Liver (tissue), 9 donors: ENCODE results near the gene YEATS2. TPM values are rescaled to one million over a fixed set of nuclear protein-coding genes. Genes with fewer than 3 reads are reported as not detected.

ENCODE experiments used
- DNase-seq: peaks from one replicate; pipeline ENCODE4 v3.0.0-alpha.2; 2017; ENCODE audit warnings: low spot score
- H3K27ac ChIP-seq, 2 donors: one replicate each; pipeline ENCODE4 v1.7.0; 2013; ENCODE audit warnings: inconsistent platforms in 2 of 2, low read length in 2 of 2, control low read depth in 1 of 2, low read depth in 1 of 2, mild to moderate bottlenecking in 1 of 2
- H3K27me3 ChIP-seq, 4 donors: one replicate each; pipeline versions ENCODE4 v1.6.1 to v1.7.0; 2013; ENCODE audit warnings: low read length in 3 of 4, inconsistent platforms in 1 of 4, mild to moderate bottlenecking in 1 of 4, moderate library complexity in 1 of 4; ENCODE audit not compliant: control insufficient read depth in 4 of 4, insufficient read depth in 4 of 4
- H3K36me3 ChIP-seq, 4 donors: one replicate each; pipeline versions ENCODE4 v1.6.1 to v1.7.0; 2013; ENCODE audit warnings: low read length in 3 of 4, mild to moderate bottlenecking in 3 of 4, low read depth in 1 of 4, moderate library complexity in 1 of 4; ENCODE audit not compliant: control insufficient read depth in 4 of 4, insufficient read depth in 3 of 4
- H3K4me1 ChIP-seq, 4 donors: one replicate each; pipeline versions ENCODE4 v1.6.1 to v1.7.0; 2013; ENCODE audit warnings: low read length in 3 of 4, mild to moderate bottlenecking in 3 of 4, moderate library complexity in 1 of 4; ENCODE audit not compliant: control insufficient read depth in 4 of 4, insufficient read depth in 4 of 4
- H3K4me3 ChIP-seq, 3 donors: one replicate each; pipeline versions ENCODE4 v1.6.1 to v1.7.0; 2013; ENCODE audit warnings: low read length in 3 of 3, control low read depth in 1 of 3, low read depth in 1 of 3, mild to moderate bottlenecking in 1 of 3
- H3K9ac ChIP-seq, 2 donors: one replicate each; pipeline ENCODE4 v1.7.0; 2013; ENCODE audit warnings: low read length in 2 of 2, mild to moderate bottlenecking in 2 of 2, moderate library complexity in 2 of 2, control low read depth in 1 of 2, low read depth in 1 of 2
- H3K9me3 ChIP-seq, 4 donors: one replicate each; pipeline versions ENCODE4 v1.6.1 to v1.7.0; 2013; ENCODE audit warnings: low read length in 3 of 4; ENCODE audit not compliant: control insufficient read depth in 4 of 4
- EGR1 ChIP-seq, 2 donors: IDR thresholded peaks; 2 replicates each; pipeline ENCODE4 v1.6.1; 2016 to 2018; ENCODE audit warnings: antibody characterized with exemption in 2 of 2, low read depth in 2 of 2
- FOXA1 ChIP-seq: IDR thresholded peaks from 2 replicates; pipeline ENCODE4 v1.6.1; 2016; ENCODE audit warnings: antibody characterized with exemption
- FOXA2 ChIP-seq: IDR thresholded peaks from 2 replicates; pipeline ENCODE4 v1.6.1; 2016; ENCODE audit warnings: antibody characterized with exemption
- GABPA ChIP-seq, 2 donors: IDR thresholded peaks in 1 of 2; conservative IDR thresholded peaks in 1 of 2; 2 replicates each; pipeline ENCODE4 v1.6.1; 2016; ENCODE audit warnings: antibody characterized with exemption in 2 of 2, mild to moderate bottlenecking in 1 of 2, moderate library complexity in 1 of 2
- HNF4A ChIP-seq, 2 donors: conservative IDR thresholded peaks; 2 replicates each; pipeline ENCODE4 v1.6.1; 2016; ENCODE audit warnings: antibody characterized with exemption in 2 of 2, mild to moderate bottlenecking in 2 of 2
- HNF4G ChIP-seq: IDR thresholded peaks from 2 replicates; pipeline ENCODE4 v1.6.1; 2016; ENCODE audit warnings: antibody characterized with exemption
- JUND ChIP-seq, 2 donors: IDR thresholded peaks; 2 replicates each; pipeline ENCODE4 v1.6.1; 2016; ENCODE audit warnings: antibody characterized with exemption in 2 of 2
- NR2F2 ChIP-seq: IDR thresholded peaks from 2 replicates; pipeline ENCODE4 v1.6.1; 2016; ENCODE audit warnings: antibody characterized with exemption
- RAD21 ChIP-seq, 2 donors: IDR thresholded peaks; 2 replicates each; pipeline ENCODE4 v1.6.1; 2016; ENCODE audit warnings: antibody characterized with exemption in 2 of 2, mild to moderate bottlenecking in 2 of 2
- RXRA ChIP-seq, 2 donors: IDR thresholded peaks; 2 replicates each; pipeline ENCODE4 v1.6.1; 2017 to 2018; ENCODE audit warnings: antibody characterized with exemption in 2 of 2, mild to moderate bottlenecking in 1 of 2
- SP1 ChIP-seq: IDR thresholded peaks from 2 replicates; pipeline ENCODE4 v1.6.1; 2018; ENCODE audit warnings: antibody characterized with exemption, mild to moderate bottlenecking
- TAF1 ChIP-seq: conservative IDR thresholded peaks from 2 replicates; pipeline ENCODE4 v1.6.1; 2016; ENCODE audit warnings: antibody characterized with exemption, mild to moderate bottlenecking
- YY1 ChIP-seq: IDR thresholded peaks from 2 replicates; pipeline ENCODE4 v1.6.1; 2016; ENCODE audit warnings: antibody characterized with exemption, mild to moderate bottlenecking
- WGBS: extraction: QIAGEN DNeasy Blood & Tissue Kit; methylation state at CpG from one replicate; pipeline ENCODE4 v1.1.7; 2013; 5-methylcytosine and 5-hydroxymethylcytosine counted together
- polyA plus RNA-seq, 2 donors: library from polyadenylated mRNA; stranded (reverse) in 1 of 2; unstranded in 1 of 2; fragments of 200-250 nt in 1 of 2; fragments of >200 nt in 1 of 2; fragmentation: Nextera tagmentation in 1 of 2; extraction: Ambion mirVana in 1 of 2; gene quantifications; one replicate each; pipeline versions ENCODE4 v1.2.1 to v1.2.3, GENCODE V29; 2013 to 2015
- total RNA-seq, 2 donors: library from RNA; depleted of rRNA; stranded (reverse); fragments of >200 nt; gene quantifications; one replicate each; pipeline ENCODE4 v1.2.3, GENCODE V29; 2014
- TF ChIP-seq, protein P1 (sequence below): fragments of 150-350 bp; IDR thresholded peaks from 2 replicates; pipeline ENCODE4 v1.5.1; 2017; ENCODE audit warnings: improper control_type of control experiment, low read depth, low read length; ENCODE audit not compliant: missing input control
- TF ChIP-seq, protein P2 (sequence below): IDR thresholded peaks from 2 replicates; pipeline ENCODE4 v1.6.1; 2016; ENCODE audit warnings: antibody characterized with exemption
- TF ChIP-seq, protein P3 (sequence below): IDR thresholded peaks from 2 replicates; pipeline ENCODE4 v1.6.1; 2016; ENCODE audit warnings: antibody characterized with exemption
- TF ChIP-seq, protein P4 (sequence below): IDR thresholded peaks from 2 replicates; pipeline ENCODE4 v1.6.1; 2016; ENCODE audit warnings: antibody characterized with exemption
- TF ChIP-seq, protein P5 (sequence below): IDR thresholded peaks from 2 replicates; pipeline ENCODE4 v1.6.1; 2016; ENCODE audit warnings: antibody characterized with exemption, mild to moderate bottlenecking
- donor health status: healthy.
- donor health status: healthy.
- donor health status: healthy.
- donor health status: healthy.
- donor health status: healthy.

Gene YEATS2
- total and polyA plus RNA-seq, 4 donors: 1.5 to 9.4 (median 4.9) TPM

DNA sequence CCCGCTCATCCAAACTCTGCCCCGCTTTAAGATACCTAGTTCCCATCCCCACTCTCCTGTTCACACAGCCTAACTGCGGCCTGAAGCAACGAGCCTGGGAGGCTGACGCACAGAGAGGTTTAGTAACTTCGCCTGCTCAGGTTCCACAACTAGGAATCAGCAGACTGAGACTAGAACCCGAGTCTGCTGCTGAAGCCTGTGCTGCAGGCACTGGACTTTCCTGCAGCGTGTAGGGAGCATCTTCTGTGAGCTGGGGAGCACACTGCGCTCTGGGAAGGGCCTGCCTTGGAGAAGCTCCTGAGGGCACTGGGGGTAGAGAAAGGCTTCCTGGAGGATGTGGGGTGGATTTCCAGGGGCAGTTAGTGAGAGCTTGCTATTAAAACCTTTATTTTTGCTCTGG is 132.6 kb downstream of the YEATS2 start:
- no peak overlapping the region for H3K9ac ChIP-seq
- H3K4me3 ChIP-seq: no peak overlapping the region
- 97% methylated on average over 9 of the region's 9 CpGs for WGBS
- H3K27ac ChIP-seq: no peak overlapping the region
- H3K9me3 ChIP-seq: no peaks in the 10 kb centered on the region
- no peak for DNase-seq
- H3K4me1 ChIP-seq: peaks cover 0 to 8% (median 3%) of the 10 kb centered on the region in 4 donors
- TF ChIP-seq, protein P1, sequence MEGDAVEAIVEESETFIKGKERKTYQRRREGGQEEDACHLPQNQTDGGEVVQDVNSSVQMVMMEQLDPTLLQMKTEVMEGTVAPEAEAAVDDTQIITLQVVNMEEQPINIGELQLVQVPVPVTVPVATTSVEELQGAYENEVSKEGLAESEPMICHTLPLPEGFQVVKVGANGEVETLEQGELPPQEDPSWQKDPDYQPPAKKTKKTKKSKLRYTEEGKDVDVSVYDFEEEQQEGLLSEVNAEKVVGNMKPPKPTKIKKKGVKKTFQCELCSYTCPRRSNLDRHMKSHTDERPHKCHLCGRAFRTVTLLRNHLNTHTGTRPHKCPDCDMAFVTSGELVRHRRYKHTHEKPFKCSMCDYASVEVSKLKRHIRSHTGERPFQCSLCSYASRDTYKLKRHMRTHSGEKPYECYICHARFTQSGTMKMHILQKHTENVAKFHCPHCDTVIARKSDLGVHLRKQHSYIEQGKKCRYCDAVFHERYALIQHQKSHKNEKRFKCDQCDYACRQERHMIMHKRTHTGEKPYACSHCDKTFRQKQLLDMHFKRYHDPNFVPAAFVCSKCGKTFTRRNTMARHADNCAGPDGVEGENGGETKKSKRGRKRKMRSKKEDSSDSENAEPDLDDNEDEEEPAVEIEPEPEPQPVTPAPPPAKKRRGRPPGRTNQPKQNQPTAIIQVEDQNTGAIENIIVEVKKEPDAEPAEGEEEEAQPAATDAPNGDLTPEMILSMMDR: no peak
- TF ChIP-seq FOXA2 (no peak), GABPA (IDR thresholded peaks at IDR 0.05 in 1 of 2, conservative IDR thresholded peaks at IDR 0.05 in 1 of 2) (no peak), EGR1 (IDR thresholded peaks at IDR 0.05; ENCODE audit: low read depth in 2 of 2) (no peak), HNF4A (conservative IDR thresholded peaks at IDR 0.05) (no peak), TAF1 (no peak), YY1 (no peak), RAD21 (IDR thresholded peaks at IDR 0.05) (no peak), FOXA1 (no peak), JUND (IDR thresholded peaks at IDR 0.05) (no peak), SP1 (no peak), HNF4G (no peak), NR2F2 (no peak)
- TF ChIP-seq, protein P2, sequence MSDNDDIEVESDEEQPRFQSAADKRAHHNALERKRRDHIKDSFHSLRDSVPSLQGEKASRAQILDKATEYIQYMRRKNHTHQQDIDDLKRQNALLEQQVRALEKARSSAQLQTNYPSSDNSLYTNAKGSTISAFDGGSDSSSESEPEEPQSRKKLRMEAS: no peak
- TF ChIP-seq, protein P3, sequence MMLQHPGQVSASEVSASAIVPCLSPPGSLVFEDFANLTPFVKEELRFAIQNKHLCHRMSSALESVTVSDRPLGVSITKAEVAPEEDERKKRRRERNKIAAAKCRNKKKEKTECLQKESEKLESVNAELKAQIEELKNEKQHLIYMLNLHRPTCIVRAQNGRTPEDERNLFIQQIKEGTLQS: no peak
- TF ChIP-seq, protein P4, sequence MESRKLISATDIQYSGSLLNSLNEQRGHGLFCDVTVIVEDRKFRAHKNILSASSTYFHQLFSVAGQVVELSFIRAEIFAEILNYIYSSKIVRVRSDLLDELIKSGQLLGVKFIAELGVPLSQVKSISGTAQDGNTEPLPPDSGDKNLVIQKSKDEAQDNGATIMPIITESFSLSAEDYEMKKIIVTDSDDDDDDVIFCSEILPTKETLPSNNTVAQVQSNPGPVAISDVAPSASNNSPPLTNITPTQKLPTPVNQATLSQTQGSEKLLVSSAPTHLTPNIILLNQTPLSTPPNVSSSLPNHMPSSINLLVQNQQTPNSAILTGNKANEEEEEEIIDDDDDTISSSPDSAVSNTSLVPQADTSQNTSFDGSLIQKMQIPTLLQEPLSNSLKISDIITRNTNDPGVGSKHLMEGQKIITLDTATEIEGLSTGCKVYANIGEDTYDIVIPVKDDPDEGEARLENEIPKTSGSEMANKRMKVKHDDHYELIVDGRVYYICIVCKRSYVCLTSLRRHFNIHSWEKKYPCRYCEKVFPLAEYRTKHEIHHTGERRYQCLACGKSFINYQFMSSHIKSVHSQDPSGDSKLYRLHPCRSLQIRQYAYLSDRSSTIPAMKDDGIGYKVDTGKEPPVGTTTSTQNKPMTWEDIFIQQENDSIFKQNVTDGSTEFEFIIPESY: no peak
- TF ChIP-seq, protein P5, sequence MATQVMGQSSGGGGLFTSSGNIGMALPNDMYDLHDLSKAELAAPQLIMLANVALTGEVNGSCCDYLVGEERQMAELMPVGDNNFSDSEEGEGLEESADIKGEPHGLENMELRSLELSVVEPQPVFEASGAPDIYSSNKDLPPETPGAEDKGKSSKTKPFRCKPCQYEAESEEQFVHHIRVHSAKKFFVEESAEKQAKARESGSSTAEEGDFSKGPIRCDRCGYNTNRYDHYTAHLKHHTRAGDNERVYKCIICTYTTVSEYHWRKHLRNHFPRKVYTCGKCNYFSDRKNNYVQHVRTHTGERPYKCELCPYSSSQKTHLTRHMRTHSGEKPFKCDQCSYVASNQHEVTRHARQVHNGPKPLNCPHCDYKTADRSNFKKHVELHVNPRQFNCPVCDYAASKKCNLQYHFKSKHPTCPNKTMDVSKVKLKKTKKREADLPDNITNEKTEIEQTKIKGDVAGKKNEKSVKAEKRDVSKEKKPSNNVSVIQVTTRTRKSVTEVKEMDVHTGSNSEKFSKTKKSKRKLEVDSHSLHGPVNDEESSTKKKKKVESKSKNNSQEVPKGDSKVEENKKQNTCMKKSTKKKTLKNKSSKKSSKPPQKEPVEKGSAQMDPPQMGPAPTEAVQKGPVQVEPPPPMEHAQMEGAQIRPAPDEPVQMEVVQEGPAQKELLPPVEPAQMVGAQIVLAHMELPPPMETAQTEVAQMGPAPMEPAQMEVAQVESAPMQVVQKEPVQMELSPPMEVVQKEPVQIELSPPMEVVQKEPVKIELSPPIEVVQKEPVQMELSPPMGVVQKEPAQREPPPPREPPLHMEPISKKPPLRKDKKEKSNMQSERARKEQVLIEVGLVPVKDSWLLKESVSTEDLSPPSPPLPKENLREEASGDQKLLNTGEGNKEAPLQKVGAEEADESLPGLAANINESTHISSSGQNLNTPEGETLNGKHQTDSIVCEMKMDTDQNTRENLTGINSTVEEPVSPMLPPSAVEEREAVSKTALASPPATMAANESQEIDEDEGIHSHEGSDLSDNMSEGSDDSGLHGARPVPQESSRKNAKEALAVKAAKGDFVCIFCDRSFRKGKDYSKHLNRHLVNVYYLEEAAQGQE: no peak
- H3K27me3 ChIP-seq: no peaks in the 10 kb centered on the region
- H3K36me3 ChIP-seq: peaks cover 12 to 44% (median 32%) of the 10 kb centered on the region in 4 donors

DNA sequence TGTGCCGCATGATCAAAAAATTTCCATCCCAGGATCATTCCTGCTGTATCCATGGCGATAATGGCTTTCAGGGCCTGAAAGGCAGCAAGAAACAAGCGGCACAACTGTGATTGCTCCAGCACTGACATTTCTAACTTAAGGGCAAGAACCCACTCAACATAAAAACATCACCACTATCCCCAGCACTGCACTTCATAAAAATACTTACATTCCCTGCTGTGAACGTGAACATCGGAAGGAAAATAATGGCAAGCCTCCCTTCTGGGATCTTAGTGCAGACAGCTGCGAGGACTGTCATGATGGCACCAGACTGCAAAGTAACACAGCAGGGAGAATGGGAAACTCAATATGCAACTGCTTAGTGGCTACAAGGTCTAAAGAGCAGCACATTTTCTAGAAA is 135.9 kb downstream of the YEATS2 start:
- H3K9me3 ChIP-seq: no peaks in the 10 kb centered on the region
- no peaks in the 10 kb centered on the region for H3K4me1 ChIP-seq
- no peak overlapping the region for H3K4me3 ChIP-seq
- WGBS: 97% methylated on average over 6 of the region's 6 CpGs
- TF ChIP-seq, protein P2: no peak
- TF ChIP-seq, protein P5: no peak
- TF ChIP-seq NR2F2: no peak
- TF ChIP-seq FOXA2: no peak
- TF ChIP-seq RXRA (IDR thresholded peaks at IDR 0.05): no peak
- TF ChIP-seq FOXA1: no peak
- TF ChIP-seq EGR1 (IDR thresholded peaks at IDR 0.05; ENCODE audit: low read depth in 2 of 2): no peak
- no peak for TF ChIP-seq YY1
- no peak for TF ChIP-seq RAD21 (IDR thresholded peaks at IDR 0.05)
- no peak overlapping the region for H3K9ac ChIP-seq
- H3K27me3 ChIP-seq: no peaks in the 10 kb centered on the region
- no peak overlapping the region for H3K27ac ChIP-seq
- no peak for DNase-seq
- peaks cover 15 to 52% (median 43%) of the 10 kb centered on the region in 4 donors for H3K36me3 ChIP-seq
